Inferior parietal cortex (tissue), 1 donor: Measurements from ENCODE around the gene NRG2.

Experiments
- DNase-seq: peaks from one replicate; pipeline ENCODE4 v3.0.0-alpha.2; 2016; ENCODE audit errors: extremely low spot score

NRG2 gene

DNA sequence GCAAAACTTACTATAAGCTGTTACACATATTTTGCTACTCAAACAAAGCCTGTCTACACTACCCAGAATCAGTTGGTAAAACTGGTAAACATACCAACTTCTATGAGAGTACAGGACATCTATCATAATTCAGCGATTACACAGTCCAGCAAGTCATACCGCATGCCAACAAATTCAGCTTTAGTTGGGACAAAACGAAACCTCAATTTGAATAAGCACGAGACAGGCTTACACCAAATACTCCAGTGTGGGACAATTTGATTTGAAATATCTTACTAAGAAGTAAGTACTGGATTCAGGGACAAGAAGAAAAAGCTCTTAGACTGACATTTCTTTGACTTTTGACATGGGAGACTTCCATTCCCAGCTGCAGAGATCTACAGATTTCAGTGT lies 2.0 kb downstream of the NRG2 start:
- peak; percentile 33 for DNase-seq

DNA sequence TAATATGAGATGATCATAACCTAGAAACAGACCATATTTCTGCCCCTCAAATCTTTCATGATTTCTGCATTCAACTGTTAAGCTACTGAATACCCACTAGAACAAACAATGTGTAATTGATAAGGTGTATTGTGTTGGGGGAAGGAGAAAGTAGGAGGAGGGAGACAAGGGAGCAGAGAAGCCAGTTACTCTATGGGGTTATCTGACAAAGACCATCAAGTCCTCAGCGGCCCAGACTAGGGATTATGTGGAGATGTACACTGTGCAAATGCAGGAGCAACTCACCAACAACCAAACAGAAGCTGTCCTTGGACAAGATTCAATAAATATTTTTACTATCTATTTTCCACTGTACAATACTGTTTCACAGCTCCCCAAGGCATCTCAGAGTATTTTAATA lies 2.7 kb downstream of the NRG2 start:
- DNase-seq: peak; percentile 13

DNA sequence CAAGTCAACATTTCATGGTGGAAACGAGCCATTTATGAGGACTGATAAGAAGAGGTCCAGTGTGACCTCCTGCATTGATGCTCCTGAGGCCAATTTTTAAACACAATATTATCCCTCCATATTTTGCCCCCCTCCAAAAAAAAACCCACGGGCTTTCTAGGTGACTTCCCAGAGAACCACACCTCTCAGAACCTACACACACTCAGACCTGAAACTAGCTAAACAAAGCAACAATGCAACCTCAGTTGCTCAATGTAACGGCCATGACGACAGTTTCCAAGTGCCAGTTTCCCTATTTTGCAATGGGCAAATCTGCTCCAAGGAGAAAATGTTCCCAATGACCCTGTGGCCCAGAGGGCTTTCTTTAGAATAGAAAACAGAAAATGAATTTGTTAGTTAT lies 3.5 kb downstream of the NRG2 start:
- DNase-seq: peak; percentile 20

DNA sequence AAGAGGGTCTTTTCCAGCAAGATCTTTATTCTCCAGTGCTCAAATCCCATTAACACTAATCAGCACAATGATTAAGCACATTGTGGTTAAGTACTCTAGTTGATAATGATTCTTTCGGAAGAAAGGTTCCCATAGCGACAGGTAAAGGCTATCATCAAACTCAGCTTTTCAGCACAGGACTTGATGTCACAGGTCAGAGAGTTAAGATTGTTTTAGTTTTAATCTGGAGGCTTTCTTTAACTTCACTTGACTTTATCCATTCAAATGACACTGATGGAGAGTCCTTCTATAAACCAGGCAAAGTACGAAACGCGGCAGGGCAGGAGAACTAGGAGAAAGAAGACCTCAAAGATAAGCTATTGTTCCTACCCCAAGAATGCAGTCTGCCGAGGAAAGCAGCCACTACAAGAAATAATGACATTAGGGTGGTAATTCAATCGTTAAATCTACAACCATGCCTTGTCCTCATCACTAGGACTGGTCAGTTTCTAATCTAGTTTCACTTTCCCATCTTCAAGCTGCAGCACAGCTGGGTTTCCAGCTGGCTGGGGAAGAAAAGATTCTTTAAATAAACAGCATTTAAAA lies 4.6 kb downstream of the NRG2 start:
- peak; percentile 44 for DNase-seq

DNA sequence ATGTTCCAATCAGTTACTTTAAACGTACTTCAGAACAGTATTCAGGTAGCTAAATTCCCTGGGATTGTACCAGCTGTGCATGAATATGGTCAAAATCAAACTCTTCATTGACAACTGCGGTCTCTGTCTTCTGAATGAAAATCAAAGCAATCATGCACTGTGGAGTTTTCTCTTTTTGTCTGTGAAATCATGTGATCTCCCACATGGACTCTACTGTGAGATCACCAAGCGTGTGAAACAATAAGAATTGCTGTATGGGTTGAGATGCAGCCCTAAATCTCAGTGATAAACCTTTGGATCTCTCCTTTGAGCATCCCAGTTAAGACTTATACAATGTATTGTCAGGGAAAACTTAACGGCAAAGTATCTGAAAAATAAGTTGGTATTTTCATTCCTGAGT lies 6.1 kb downstream of the NRG2 start:
- peak; percentile 56 for DNase-seq

DNA sequence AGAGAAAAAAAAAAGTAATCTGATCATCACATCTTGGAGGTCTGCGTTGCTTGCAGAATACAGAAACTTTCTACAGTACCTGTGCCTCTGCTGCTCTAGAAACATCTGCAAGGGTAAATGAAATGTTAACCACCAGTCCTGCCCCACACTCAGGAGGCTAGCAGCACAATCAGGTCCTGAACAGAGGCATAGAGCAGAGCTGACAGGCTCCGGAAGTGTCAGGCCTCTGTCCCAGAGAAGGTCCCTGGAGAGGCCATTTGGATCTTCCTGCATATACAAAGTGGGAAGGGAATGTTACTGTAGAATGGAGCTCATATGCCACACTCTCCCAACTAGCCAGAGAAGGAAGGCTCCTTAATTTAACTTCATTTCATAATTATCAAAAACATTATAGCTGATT lies 7.2 kb downstream of the NRG2 start:
- no peak for DNase-seq

DNA sequence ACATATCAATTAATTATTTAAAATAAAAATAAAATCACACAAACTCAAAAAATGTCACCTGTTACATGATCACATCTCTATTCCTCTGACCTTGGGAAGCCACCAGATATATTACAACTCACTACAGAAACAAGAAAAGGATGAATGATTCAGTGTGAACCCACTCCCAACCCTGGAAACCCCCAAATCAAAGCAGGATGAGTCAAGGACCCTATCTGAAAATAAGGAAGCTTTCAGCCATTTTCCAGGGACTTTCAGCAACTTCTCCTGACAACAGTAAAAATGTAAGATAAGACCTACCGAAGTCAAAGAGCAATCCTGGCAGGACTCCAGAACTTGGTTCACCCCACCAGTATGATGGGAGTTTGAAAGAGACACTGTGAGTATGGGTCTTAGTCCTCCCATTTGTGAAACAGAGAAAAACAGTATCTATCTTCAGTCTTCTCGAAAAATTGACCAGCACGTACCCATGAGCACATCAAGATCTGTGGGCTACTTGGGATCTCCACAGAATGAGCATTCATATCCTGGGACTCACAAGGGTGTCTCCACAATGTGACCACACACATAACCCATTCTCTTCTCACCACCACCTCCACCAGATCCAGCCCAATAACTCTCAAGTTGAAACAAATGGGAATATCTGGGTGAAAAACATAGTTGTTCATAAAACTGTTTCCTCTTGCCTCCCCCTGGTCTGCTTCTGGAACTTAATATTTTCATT lies 9.9 kb downstream of the NRG2 start:
- no peak for DNase-seq

DNA sequence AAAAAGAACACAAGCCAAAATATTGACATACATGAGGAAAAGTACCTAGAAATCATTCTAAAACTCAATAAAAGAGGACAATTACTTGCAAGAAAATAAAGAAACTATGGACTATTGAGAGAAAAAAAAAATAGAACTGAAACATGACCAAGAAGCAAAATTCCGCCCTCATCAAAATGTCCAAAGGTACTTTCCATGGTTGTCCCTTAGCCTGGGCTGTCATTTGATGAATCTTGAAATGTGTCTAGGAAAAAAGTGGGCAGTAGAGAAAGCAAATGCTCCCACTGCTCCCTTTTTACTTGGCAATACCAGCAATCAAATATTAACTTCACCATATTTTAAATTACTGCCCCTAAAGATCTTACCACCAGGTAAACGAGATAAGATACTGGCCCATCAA lies 10.8 kb downstream of the NRG2 start:
- DNase-seq: no peak

DNA sequence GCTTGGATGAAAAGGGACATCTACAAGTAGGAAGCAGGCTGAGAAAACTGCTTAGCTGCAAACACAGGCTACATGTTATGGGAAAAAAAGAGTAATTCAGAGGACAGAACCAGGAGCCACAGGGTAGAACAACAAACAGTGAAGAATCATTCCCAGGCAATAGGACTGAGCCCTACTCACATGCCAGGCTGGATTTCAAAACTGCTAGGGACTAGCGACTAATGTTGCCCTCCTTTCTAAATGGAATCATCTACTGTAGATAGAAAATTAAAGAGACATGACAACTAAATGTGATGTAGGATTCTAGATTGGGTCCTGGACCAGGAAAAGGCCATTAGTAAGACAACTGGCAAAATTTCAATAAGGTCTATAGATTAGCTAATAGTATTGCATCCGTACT lies 15.3 kb downstream of the NRG2 start:
- DNase-seq: no peak

DNA sequence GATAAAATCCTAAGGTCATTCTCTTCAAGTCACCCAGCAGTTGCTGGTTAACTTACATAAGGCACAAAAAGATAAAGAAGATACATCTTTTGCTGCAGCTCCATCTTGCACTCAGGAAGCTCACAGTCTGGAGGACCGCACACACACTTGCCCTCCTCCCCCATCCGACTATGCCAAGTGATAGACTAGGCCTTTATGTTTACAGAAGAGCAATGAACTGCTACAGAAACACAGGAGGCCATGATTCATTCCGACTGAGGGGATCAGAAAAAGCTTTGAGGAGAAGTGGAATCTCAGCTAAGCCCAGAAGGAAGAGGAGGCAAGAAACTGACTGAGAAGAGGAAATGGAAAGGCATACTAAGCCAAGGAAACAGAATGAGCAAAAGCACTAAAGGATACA lies 17.4 kb downstream of the NRG2 start:
- DNase-seq: no peak

DNA sequence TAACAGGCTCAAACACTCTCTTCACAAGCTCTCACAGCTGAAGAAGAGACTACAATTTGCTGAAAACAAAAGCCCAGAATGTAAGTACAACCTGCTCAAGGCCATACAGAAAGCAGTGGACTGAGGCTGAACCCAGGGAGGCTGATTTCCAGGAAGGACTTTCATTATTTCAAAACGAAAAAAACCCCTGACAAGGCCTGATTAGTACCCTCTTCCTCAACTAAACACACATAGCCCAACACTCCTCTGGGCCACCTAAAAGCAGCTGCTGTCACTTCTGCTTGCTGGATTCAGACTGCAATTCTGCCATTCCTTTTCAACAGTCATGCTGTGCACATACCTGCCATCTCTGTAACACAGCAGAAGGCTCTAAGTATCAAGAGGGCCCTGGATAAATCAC lies 18.2 kb downstream of the NRG2 start:
- DNase-seq: no peak

DNA sequence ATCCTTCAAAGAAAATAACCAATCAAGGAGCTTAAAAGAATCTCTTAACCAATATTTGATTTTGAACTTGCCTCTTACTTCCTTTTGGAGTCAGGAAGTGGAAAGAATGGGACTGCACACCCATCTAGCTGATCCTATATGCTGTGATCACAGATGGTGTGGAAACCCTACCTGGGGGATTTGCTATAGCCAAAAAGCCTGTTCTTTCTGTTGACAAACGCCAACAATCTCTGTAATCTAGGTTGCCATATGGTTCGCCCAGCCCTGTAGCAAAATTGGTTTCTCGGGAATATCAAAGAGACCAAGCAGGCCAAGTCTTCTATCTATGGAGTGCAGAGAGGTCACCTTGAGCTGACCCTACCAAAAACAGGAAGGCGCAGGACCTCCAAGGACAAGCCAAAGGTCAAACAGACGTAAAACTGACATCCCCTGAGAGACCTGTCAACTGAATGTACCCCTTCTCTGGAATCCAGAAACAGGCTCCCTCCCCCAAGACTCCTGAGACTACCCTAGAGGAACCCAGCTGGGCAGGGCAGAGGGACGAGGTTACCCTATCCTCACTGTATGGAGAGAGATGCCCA lies 19.4 kb downstream of the NRG2 start:
- DNase-seq: no peak

DNA sequence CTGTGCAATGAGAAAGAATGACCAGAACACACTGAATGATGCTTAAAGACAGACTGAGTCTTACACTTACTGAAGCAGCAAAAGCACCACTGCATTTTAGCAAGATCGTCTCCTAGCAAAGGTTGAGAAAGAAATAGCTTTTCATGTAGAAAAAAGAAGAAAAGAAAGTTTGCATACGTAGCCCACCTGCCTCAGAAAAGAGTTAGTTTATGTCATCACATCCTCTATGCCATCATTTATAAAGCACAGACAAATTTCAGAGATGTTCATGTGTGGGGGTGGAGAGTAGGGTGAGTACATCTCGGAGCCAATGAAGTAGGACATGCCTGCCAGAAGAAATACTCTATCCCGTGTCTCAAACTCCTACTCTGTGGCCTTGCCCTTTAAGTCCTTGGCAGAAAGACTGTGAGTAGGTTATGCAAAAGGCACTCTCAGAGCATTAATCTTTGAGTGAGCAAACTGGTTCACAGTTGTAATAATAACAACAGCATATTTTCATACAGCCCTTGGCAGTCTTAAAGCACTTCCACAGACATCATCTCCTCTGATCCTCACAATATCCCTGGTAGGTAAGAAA lies 22.4 kb downstream of the NRG2 start:
- DNase-seq: no peak

DNA sequence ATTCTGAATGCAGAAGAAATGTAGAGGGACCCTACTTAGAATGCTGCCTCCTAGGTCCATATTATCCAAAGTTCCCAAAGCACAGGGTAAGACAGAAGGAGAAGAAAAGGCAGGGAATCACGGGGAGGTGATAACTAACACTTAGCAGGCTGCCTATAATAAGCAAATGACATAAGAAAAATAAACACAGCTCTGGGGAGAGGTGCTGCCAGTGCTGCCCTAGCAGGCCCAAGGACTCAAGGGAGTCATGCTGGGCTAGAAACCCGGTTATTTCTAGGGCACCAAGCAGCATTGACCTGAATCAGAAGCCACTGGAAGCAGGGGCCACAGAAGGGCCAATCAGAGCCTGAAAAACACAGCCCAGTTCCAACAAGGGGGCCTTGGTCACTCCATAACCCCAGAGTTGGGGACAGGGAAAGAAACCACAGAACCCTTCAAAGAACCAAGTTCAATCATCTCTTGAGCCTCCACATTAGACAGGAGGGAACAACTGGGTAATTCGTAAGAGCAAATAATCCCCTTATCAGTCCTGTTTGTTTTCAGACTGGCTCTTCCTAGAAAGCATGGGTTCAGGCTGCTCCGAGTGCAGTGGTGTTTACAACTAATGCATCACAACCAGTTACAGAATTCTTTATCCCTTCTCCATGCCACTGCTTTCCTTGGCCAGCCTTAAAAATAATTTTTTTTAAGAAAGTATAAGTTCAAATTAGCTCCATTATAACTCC lies 24.0 kb downstream of the NRG2 start:
- DNase-seq: no peak

DNA sequence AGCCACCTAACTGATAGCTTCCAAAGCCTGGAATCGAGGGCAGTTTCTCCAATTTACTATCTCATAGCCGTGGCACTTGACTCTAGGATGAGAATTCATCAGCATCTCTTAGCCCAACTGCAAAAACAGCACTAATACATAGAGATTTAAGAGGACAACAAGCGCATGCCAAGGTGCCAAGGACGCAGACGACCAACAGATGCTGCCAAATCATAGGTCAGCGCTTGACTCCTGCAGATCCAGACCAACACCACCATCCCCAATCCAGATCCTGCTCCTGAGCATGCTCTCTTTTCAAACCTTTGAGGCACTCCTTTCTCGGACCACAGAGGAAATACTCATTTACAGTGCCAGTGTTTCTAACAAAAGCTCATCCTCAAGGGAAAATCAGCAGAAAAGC lies 24.6 kb downstream of the NRG2 start:
- no peak for DNase-seq

DNA sequence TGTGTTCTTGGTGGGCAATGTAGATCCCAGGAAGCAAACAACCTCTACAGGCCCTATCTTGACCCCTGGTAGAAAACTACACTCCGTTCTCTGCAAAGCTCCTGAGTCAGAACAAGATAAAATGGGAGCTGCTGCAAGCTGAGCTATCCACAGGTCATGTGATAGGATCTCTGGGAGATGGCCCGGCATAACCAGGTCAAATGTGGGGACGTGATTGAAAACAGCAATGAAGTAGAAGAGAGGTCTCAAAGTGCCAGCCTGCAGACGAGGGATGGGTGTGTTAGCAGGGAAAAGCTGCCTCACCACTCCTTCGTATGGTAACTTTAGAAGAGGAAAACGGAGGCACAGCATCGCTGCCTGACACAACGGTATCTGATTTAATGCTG lies 25.0 kb downstream of the NRG2 start:
- no peak for DNase-seq

DNA sequence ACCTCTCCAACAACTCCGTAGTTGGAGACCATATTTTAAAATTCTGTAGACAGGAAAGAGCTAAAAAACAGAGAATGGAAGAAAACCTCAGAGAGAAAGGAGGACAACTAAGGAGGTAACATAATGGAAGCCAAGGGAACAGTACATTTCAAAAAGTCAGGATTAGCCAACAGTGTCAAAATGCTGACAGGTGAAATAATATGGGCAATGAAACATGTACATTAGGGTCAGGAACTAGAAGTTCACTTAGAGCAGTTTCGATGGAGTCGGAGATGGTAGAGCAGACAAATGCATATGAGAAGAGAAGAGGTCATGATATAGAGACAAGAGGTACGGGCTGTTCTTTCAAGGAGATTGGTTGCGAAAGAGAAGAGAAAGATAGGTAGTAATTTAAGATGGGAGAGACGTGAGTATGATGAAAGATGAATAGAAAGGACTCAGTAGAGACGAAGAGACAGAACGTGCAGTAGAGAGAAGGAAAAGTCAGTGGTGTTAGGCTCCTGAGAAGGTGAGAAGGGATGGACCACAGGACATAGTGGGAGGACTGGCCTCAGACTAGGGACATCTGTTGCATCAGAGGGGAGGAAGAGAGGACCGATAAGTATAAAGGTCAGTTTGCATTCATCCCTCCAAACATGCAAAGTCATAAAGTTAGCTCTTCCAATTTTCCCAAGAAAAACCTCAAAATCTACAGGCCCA lies 25.6 kb downstream of the NRG2 start:
- DNase-seq: no peak

DNA sequence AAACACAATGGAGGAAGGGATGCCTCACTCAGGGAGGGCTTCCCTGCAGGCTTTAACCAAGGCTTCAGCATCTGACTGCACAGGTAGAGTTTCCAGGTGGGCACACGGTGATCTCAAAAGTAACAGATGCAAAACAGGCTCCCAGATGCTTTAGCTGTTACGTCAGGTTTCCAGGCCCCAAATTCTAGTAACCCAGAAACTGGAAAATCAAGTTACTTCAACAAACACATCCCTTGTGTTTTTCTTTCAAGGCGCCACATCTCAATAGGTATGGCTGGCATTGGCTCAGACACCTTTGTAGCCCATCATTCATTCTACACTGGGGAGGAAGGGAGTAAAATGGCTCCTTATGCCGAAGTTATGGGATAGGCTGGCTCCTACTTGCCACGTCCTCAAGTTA lies 27.4 kb downstream of the NRG2 start:
- DNase-seq: no peak

DNA sequence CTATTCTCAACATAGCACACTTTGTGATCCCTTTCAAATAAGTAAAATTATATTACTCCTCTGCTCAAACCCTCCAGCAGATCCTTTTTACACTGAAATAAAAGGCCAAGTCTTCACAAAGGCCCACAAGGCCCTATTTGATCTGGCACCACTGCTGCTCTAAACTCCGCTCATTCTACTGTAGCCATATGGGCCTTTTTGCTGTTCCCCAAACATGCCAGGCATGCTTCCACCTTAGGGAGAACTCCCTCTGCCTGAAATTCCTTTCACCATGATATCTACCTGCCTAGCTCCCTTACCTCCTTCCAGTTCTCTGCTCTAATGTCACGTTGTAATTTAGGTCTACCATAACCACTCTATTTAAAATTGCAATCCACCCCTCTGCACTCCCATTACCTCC lies 28.3 kb downstream of the NRG2 start:
- no peak for DNase-seq

DNA sequence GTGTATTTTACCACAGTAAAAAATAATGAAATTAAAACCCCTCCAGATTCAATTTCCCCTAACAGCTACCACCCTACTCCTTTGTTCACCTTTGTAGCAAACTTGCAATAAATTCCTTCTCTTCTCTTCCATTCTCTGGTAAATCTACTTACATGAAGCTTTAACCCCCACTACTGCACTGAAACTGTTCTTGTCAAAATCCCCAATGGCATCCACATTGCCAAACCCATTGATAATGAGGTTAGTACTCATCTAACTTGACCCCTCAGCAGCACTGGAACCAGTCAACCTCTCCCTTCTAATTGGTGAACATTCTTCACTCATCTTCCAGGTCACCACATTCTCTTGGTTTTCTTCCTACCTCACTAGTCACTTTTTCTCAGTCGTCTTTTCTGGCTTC lies 29.6 kb downstream of the NRG2 start:
- DNase-seq: no peak

DNA sequence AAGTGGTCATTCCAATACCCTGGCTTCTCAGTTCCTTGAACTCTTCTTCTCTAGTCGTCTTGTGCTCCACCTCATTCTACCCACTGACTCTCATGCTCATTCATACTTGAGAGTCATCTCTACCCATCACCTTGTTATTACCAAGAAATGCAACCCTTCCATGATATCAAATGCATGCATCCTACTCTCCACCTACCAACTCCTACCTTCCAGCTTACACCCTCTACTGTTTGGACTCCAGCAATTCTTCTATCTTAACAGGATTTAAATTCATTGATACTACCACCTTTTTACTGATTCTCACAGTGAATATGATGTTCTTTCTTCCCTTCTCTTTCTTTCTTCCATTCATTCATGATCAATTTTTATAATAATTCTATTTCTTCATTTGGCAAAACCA lies 30.7 kb downstream of the NRG2 start:
- DNase-seq: no peak

DNA sequence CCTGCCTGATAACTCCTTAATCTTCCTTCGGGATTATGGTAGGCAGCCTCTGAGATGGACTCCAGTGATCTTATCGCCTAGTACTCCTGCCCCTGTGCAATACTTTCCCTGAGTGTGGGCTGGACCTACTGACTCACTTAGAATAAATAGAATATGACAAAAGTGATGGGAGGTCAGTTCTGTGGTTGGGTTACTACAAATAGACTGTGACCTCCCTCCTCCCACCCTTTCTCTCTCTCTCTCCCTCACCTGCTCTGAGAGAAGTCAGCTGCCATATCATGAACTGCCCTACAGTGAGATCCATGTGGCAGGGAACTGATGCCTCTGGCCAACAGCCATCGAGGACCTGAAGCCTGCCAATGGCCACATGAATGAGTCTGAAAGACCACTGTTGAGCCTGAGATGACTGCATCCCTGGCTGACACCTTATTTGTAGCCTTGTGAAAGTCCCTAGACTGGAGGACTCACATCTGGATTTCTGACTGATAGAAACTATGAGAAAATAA lies 31.7 kb downstream of the NRG2 start:
- no peak for DNase-seq
